Parathyroid adenoma (tissue), 2 donors: ENCODE results near the gene MEPE.
"Not testable (repeated sequence)": the region's sequence is repeated elsewhere in the genome, so short reads cannot be mapped to it uniquely, and the experiment has no call there.

Experiments used
- H2AFZ ChIP-seq: fragments of 300-600 bp; sonication (generic); one replicate; pipeline ENCODE4 v1.7.0; 2017; ENCODE audit warnings: antibody characterized with exemption, mild to moderate bottlenecking
- H3K27ac ChIP-seq: fragments of 300-600 bp; sonication (generic); one replicate; pipeline ENCODE4 v1.7.0; 2017
- H3K27me3 ChIP-seq: fragments of 300-600 bp; sonication (generic); one replicate; pipeline ENCODE4 v1.7.0; 2017; ENCODE audit warnings: low read length; ENCODE audit not compliant: control insufficient read depth, insufficient read depth
- H3K36me3 ChIP-seq: fragments of 300-600 bp; sonication (generic); one replicate; pipeline ENCODE4 v1.7.0; 2017; ENCODE audit warnings: low read length; ENCODE audit not compliant: control insufficient read depth, insufficient read depth
- H3K4me1 ChIP-seq: fragments of 300-600 bp; sonication (generic); one replicate; pipeline ENCODE4 v1.7.0; 2017; ENCODE audit warnings: control low read depth
- H3K4me2 ChIP-seq: fragments of 300-600 bp; sonication (generic); one replicate; pipeline ENCODE4 v1.7.0; 2017; ENCODE audit warnings: low read length
- H3K4me3 ChIP-seq: fragments of 300-600 bp; sonication (generic); one replicate; pipeline ENCODE4 v1.7.0; 2017; ENCODE audit warnings: low read depth, low read length
- H3K79me2 ChIP-seq: fragments of 300-600 bp; sonication (generic); one replicate; pipeline ENCODE4 v1.7.0; 2017; ENCODE audit warnings: control low read depth
- H3K9ac ChIP-seq: fragments of 300-600 bp; sonication (generic); one replicate; pipeline ENCODE4 v1.7.0; 2017; ENCODE audit warnings: mild to moderate bottlenecking
- H3K9me3 ChIP-seq: fragments of 300-600 bp; sonication (generic); one replicate; pipeline ENCODE4 v1.7.0; 2017; ENCODE audit warnings: low read length; ENCODE audit not compliant: control insufficient read depth
- TF ChIP-seq, protein P1 (sequence below): fragments of 300-600 bp; sonication (generic); IDR thresholded peaks from one replicate; pipeline ENCODE4 v1.7.0; 2017; ENCODE audit warnings: antibody characterized with exemption, mild to moderate bottlenecking
- donor health status: primary hyperparathyroidism.

The MEPE gene

DNA sequence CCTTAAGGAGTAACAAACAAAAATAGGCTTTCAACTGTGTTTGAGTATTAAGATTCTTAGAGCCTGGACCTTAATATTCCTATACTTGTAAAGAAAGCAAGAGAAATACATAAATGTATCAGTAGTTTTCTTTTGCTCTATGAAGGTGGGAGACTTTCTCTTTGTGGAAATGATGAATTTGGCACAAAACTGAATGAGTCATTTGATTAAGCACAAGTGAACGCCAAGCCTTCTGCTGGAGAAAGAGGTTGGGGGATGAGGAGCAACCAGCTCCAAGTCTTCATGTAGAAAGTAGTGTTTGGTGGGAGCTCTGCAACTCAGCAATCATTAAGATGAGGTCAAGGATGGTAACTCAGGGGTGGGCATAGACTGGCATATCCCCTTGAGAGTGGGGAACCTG lies 49.6 kb downstream of the MEPE start:
- H3K4me3 ChIP-seq, result no peak overlapping the region
- no peaks in the 10 kb centered on the region for H3K4me1 ChIP-seq
- no peaks in the 10 kb centered on the region for H3K36me3 ChIP-seq
- TF ChIP-seq, protein P1, sequence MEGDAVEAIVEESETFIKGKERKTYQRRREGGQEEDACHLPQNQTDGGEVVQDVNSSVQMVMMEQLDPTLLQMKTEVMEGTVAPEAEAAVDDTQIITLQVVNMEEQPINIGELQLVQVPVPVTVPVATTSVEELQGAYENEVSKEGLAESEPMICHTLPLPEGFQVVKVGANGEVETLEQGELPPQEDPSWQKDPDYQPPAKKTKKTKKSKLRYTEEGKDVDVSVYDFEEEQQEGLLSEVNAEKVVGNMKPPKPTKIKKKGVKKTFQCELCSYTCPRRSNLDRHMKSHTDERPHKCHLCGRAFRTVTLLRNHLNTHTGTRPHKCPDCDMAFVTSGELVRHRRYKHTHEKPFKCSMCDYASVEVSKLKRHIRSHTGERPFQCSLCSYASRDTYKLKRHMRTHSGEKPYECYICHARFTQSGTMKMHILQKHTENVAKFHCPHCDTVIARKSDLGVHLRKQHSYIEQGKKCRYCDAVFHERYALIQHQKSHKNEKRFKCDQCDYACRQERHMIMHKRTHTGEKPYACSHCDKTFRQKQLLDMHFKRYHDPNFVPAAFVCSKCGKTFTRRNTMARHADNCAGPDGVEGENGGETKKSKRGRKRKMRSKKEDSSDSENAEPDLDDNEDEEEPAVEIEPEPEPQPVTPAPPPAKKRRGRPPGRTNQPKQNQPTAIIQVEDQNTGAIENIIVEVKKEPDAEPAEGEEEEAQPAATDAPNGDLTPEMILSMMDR, result no peak
- no peak overlapping the region for H3K9ac ChIP-seq
- no peaks in the 10 kb centered on the region for H3K9me3 ChIP-seq
- H3K4me2 ChIP-seq, result no peak overlapping the region
- no peak overlapping the region for H2AFZ ChIP-seq
- no peaks in the 10 kb centered on the region for H3K79me2 ChIP-seq
- H3K27me3 ChIP-seq, result no peaks in the 10 kb centered on the region
- no peak overlapping the region for H3K27ac ChIP-seq

DNA sequence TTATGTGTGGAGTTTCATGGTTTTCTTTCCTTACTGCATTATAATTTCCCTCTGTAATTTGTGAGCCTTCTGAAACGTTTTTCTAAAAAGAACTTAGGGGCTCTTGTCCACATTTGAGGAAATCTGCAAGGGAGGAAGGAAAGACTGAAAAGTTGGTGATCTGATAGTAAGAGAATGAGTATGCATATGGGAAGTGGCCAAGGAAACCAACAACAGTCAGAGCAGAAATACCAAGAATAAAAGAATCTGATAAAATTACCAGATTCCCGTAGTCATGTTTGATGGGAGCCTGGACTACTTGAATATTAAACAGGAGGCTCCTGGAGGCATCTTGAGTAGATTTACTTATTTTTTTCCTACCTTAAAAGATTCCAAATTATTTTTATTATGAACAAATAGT lies 50.1 kb downstream of the MEPE start:
- H3K9me3 ChIP-seq, result no peaks in the 10 kb centered on the region
- no peak overlapping the region for H3K4me3 ChIP-seq
- no peak overlapping the region for H3K4me2 ChIP-seq
- no peaks in the 10 kb centered on the region for H3K4me1 ChIP-seq
- H3K9ac ChIP-seq, result no peak overlapping the region
- no peaks in the 10 kb centered on the region for H3K36me3 ChIP-seq
- no peaks in the 10 kb centered on the region for H3K79me2 ChIP-seq
- H2AFZ ChIP-seq, result no peak overlapping the region
- no peaks in the 10 kb centered on the region for H3K27me3 ChIP-seq
- TF ChIP-seq, protein P1, result no peak
- no peak overlapping the region for H3K27ac ChIP-seq

- Histone ChIP-seq H3K27ac (no peak overlapping the region), H3K9me3 (no peaks in the 10 kb centered on the region), H3K4me3 (no peak overlapping the region), H3K9ac (no peak overlapping the region), H3K4me2 (no peak overlapping the region), H3K36me3 (no peaks in the 10 kb centered on the region), H3K4me1 (no peaks in the 10 kb centered on the region), H2AFZ (no peak overlapping the region), H3K27me3 (no peaks in the 10 kb centered on the region), H3K79me2 (no peaks in the 10 kb centered on the region)
- TF ChIP-seq, protein P1, result no peak
Measured at GRCh38 chr4:87884976-87885549, 52.3 kb downstream of the MEPE start.

DNA sequence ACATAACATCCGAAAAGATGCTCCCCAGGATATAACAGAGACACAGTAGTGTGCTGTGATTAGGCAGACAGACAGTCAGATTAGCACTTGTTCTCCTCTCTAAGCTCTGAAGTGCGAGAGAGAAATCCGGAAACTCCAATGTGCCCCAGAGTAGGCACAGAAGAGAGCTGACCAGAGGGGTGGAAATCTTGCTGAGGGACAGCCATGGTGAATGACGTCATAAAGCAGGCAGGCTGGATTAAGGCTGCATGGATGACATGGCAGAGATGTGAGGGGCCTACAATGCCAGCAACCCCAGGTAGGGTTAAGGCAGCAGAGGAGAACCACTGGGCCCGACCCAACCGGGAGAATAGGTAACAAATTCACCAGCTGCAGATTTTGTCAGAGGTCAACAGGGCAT lies 53.3 kb downstream of the MEPE start:
- no peak overlapping the region for H3K27ac ChIP-seq

GRCh38 chr4:87890753-87891152 lies 58.0 kb downstream of the MEPE start:
- not testable (repeated sequence) for H3K36me3 ChIP-seq, H3K9me3 ChIP-seq, H3K27me3 ChIP-seq, H3K27ac ChIP-seq, H3K4me3 ChIP-seq, H3K4me2 ChIP-seq, H3K9ac ChIP-seq, H2AFZ ChIP-seq, H3K79me2 ChIP-seq, H3K4me1 ChIP-seq

More for the DNA sequence above, 53.3 kb downstream of the MEPE start:
- Histone ChIP-seq H3K9me3 (no peaks in the 10 kb centered on the region), H3K27me3 (no peaks in the 10 kb centered on the region), H3K4me1 (no peaks in the 10 kb centered on the region), H3K36me3 (no peaks in the 10 kb centered on the region), H3K9ac (no peak overlapping the region), H3K4me3 (no peak overlapping the region), H3K79me2 (no peaks in the 10 kb centered on the region), H3K4me2 (no peak overlapping the region), H2AFZ (no peak overlapping the region)
- TF ChIP-seq, protein P1, result no peak
